NT2/D1 (cell line): ENCODE results near the gene TOR1B.

Experiments
- YY1 ChIP-seq: IDR thresholded peaks from 2 replicates; pipeline ENCODE4 v1.6.1; 2011; ENCODE audit not compliant: insufficient read length, insufficient read depth
- ZNF274 ChIP-seq: IDR thresholded peaks from 2 replicates; pipeline ENCODE4 v1.6.1; 2011; ENCODE audit warnings: mild to moderate bottlenecking, low read depth, low read length

DNA sequence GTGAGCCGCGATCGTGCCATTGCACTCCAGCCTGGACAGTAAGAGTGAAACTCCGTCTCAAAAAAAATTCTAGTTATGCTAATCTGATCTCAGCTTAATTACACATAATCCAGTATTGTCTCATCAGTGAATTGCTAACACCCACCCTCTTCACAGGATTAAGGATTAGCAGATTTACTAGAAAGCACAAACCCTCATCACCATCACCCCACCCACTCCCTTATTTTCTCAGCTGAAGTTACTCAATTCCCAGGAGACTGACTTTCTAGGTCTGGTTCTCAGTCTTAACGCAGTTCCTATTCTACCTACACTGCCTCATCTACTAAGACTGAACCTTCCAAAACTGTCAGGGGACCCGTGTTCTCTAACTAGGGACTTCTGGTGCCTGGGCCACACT is 9.0 kb downstream of the TOR1B start:
- no peak for TF ChIP-seq ZNF274
- no peak for TF ChIP-seq YY1
